ENCODE results near the gene IL31. TPM values are rescaled to one million over a fixed set of nuclear protein-coding genes. Genes with fewer than 3 reads are reported as not detected.

Gene IL31
- total RNA-seq, 1 experiment from 2014 or later: not detected

DNA sequence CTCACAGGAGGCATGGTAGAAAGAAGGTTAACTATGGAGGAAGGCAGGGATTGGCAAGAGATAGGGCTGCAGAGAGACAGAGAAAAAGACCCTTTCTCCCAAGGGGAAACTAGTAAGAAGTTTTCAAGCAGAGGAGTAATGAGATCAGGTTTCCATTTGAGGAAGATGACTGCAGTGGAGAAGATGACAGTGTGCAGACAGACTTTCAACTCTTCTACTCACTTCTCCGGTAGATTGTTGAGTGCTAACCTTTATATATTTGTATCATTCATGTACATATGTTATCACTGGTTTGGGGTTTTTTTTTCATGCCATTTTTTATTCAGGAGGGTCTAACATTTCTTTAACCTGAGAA, 23.6 kb upstream of the IL31 start:
- Histone ChIP-seq H3K4me1 (ENCODE audit: insufficient read depth, low read length, poor library complexity, severe bottlenecking) (peaks cover 6% of the 10 kb centered on the region), H3K4me3 (ENCODE audit: low read depth, low read length, poor library complexity, severe bottlenecking) (no peak overlapping the region), H3K27ac (ENCODE audit: low read depth, low read length, poor library complexity, severe bottlenecking) (no peak overlapping the region), H3K27me3 (replicated peaks; ENCODE audit: insufficient read depth, low read depth, low read length, poor library complexity) (no peaks in the 10 kb centered on the region), H3K36me3 (ENCODE audit: insufficient read depth, low read length, poor library complexity, severe bottlenecking) (no peaks in the 10 kb centered on the region), H3K9me3 (ENCODE audit: low read depth, low read length, poor library complexity, severe bottlenecking) (no peaks in the 10 kb centered on the region)
- DNase-seq (ENCODE audit: low spot score): no peak
- ChIA-PET POLR2A (ENCODE audit: low non-redundant PET) (no interaction called here), CTCF (no interaction called here)
- intact Hi-C loops (cut with micrococcal nuclease; ENCODE audit: unreplicated experiment): no loop called here
- BruUV-seq (replicated peaks): no TSS peak
- no peak for TF ChIP-seq EZH2 (IDR thresholded peaks at IDR 0.05; ENCODE audit: borderline replicate concordance, low read depth, low read length, poor library complexity, severe bottlenecking)
- TF ChIP-seq, protein P1, sequence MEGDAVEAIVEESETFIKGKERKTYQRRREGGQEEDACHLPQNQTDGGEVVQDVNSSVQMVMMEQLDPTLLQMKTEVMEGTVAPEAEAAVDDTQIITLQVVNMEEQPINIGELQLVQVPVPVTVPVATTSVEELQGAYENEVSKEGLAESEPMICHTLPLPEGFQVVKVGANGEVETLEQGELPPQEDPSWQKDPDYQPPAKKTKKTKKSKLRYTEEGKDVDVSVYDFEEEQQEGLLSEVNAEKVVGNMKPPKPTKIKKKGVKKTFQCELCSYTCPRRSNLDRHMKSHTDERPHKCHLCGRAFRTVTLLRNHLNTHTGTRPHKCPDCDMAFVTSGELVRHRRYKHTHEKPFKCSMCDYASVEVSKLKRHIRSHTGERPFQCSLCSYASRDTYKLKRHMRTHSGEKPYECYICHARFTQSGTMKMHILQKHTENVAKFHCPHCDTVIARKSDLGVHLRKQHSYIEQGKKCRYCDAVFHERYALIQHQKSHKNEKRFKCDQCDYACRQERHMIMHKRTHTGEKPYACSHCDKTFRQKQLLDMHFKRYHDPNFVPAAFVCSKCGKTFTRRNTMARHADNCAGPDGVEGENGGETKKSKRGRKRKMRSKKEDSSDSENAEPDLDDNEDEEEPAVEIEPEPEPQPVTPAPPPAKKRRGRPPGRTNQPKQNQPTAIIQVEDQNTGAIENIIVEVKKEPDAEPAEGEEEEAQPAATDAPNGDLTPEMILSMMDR (conservative IDR thresholded peaks at IDR 0.05; ENCODE audit: low read depth, low read length): no peak

DNA sequence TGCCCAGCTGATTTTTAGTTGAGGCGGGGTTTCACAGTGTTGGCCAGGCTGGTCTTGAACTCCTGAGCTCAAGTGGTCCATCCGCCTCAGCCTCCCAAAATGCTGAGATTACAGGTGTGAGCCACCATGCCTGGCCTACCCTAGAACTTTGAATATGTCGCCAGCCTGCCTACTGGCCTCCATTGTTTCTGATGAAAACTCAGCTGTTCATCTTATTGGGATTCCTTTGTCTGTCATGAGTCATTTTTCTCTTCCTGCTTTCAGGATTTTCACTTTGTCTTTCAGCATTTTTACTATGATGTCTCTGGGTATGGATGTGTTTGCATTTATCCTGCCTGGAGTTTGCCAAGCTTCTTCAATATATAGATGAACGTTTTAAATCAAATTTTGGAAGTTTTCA, 21.4 kb upstream of the IL31 start:
- no peak overlapping the region for H3K4me3 ChIP-seq (ENCODE audit: low read depth, low read length, poor library complexity, severe bottlenecking)
- no peaks in the 10 kb centered on the region for H3K9me3 ChIP-seq (ENCODE audit: low read depth, low read length, poor library complexity, severe bottlenecking)
- H3K36me3 ChIP-seq (ENCODE audit: insufficient read depth, low read length, poor library complexity, severe bottlenecking): no peaks in the 10 kb centered on the region
- no TSS peak for BruUV-seq (replicated peaks)
- DNase-seq (ENCODE audit: low spot score): no peak
- H3K4me1 ChIP-seq (ENCODE audit: insufficient read depth, low read length, poor library complexity, severe bottlenecking): no peaks in the 10 kb centered on the region
- POLR2A ChIA-PET (ENCODE audit: low non-redundant PET): interaction anchor here (0.6 kb wide), 1 partner anchor 324 kb away, joined by 3 read pairs; no protein-coding TSS in a partner anchor
- no peak overlapping the region for H3K27ac ChIP-seq (ENCODE audit: low read depth, low read length, poor library complexity, severe bottlenecking)
- no peak for TF ChIP-seq EZH2 (IDR thresholded peaks at IDR 0.05; ENCODE audit: borderline replicate concordance, low read depth, low read length, poor library complexity, severe bottlenecking)
- TF ChIP-seq, protein P1 (conservative IDR thresholded peaks at IDR 0.05; ENCODE audit: low read depth, low read length): no peak
- no peaks in the 10 kb centered on the region for H3K27me3 ChIP-seq (replicated peaks; ENCODE audit: insufficient read depth, low read depth, low read length, poor library complexity)
- intact Hi-C loops (cut with micrococcal nuclease; ENCODE audit: unreplicated experiment): no loop called here
- CTCF ChIA-PET: interaction anchor here (0.5 kb wide), 1 partner anchor 77 kb away, joined by 6 read pairs; no protein-coding TSS in a partner anchor

GRCh38 chr12:122194804-122195203, 20.8 kb upstream of the IL31 start:
- ChIA-PET POLR2A (ENCODE audit: low non-redundant PET) (no interaction called here), CTCF (no interaction called here)
- BruUV-seq (replicated peaks): no TSS peak
- H3K9me3 ChIP-seq (ENCODE audit: low read depth, low read length, poor library complexity, severe bottlenecking): no peaks in the 10 kb centered on the region
- TF ChIP-seq, protein P1 (conservative IDR thresholded peaks at IDR 0.05; ENCODE audit: low read depth, low read length): no peak
- no peak for TF ChIP-seq EZH2 (IDR thresholded peaks at IDR 0.05; ENCODE audit: borderline replicate concordance, low read depth, low read length, poor library complexity, severe bottlenecking)
- H3K27me3 ChIP-seq (replicated peaks; ENCODE audit: insufficient read depth, low read depth, low read length, poor library complexity): no peaks in the 10 kb centered on the region
- no peak overlapping the region for H3K4me3 ChIP-seq (ENCODE audit: low read depth, low read length, poor library complexity, severe bottlenecking)
- no peak for DNase-seq (ENCODE audit: low spot score)
- H3K27ac ChIP-seq (ENCODE audit: low read depth, low read length, poor library complexity, severe bottlenecking): no peak overlapping the region
- intact Hi-C loops (cut with micrococcal nuclease; ENCODE audit: unreplicated experiment): loop anchor here (5.0 kb wide), 2 partner anchors 63 to 143 kb away; no protein-coding TSS in a partner anchor
- H3K36me3 ChIP-seq (ENCODE audit: insufficient read depth, low read length, poor library complexity, severe bottlenecking): no peaks in the 10 kb centered on the region
- H3K4me1 ChIP-seq (ENCODE audit: insufficient read depth, low read length, poor library complexity, severe bottlenecking): no peaks in the 10 kb centered on the region

Data from A673 (cell line).